HG02678 (cell line): ENCODE measurements around the gene KCTD1.

Experiments
- ATAC-seq: cut with Tn5 transposase; IDR thresholded peaks from one replicate; pipeline ENCODE4 v1.9.1; 2021; ENCODE audit warnings: mild to moderate bottlenecking, moderate library complexity; ENCODE audit not compliant: unreplicated experiment

KCTD1 gene

GRCh38 chr18:26548415-26549262 lies at the start of gene KCTD1:
KCTD1 (minus strand) TSS chr18:26548553; CDS start chr18:26548536, 17 bp downstream.
- peak; percentile 64 for ATAC-seq

DNA sequence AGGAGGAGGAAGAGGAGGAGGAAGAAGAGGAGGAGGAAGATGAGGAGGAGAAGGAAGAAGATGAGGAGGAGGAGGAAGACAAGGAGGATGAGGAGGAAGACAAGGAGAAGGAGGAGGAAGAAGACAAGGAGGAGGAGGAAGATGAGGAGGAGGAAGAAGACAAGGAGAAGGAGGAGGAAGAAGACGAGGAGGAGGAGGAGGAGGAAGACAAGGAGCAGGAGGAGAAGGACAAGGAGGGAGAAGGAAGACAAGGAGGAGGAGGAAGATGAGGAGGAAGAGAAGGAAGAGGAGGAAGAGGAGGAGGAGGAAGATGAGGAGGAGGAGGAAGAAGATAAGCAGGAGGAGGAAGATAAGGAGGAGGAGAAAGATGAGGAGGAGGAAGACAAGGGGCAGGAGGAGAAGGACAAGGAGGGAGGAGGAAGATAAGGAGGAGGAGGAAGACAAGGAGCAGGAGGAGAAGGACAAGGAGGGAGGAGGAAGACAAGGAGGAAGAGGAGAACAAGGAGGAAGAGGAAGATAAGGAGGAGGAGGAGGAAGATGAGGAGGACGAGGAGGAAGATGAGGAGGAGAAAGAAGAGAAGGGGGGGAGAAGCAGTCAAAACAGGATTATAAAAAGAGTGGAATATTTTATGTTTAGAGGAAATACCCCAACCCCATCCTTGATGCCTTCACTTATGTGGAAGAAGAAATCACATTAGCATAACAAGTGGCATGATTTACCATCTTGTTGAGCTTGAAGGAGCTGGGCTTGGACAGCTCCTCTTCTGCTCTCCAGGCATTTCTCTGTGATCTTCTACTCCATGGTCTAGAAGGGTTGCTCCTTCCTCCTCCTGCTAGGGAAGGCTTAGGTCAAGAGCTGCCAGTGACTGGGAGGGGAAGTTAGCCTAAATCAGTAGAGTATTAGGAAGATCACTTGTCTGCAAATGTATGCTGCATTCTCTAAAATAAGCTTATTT lies 45.3 kb upstream of the KCTD1 start:
- no peak for ATAC-seq

DNA sequence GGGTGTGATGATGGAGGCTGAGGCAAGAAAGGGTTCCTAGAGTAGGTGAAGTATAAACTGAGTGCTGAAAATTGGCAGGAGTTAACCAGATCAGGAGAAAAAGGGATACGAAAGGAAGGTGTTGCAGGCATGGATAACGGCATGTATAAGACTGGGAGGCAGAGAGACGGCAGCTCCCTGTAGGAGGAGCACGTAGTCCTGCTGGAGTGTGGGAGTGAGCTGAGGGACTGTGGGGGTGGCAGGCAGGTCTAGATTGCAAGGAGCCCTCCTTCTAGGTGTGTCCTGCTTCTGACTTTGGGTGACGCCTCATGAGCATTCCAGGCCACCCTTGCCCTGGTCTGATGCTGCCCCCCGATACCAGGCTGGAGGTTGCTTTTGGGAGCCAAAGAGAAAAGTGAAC lies 36.4 kb upstream of the KCTD1 start:
- ATAC-seq: no peak

DNA sequence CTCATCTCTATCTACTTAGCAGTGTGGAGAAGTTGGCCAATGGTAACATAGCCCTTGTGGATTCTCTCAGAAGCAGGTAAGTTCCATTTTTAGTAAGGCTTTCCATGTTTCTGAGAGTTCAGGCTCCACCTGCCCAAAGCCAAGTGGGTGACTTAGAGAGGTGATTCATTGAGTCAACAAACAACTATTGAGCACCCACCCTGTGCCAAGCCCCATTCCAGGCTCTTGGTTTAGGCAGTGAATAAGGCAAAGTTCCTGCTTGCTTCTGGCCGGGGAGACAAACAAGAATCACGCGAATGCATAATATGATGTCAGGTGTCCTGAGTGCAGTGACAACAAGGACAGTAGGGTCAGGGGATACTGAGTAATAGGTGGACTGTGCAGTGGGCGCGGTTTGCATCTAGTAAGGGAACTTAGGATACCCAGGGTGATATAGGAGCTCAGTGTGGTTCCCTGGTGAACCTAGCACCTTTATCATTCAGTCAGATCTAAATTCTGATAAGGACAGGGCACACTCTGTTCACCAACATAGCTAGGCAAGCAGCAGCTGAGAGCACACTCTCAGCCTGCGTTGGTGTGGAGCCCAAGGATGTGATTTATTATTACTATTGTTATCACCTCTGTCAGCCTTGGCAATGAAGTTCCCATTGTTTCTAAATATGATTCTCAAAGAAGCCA lies 31.7 kb upstream of the KCTD1 start:
- no peak for ATAC-seq

GRCh38 chr18:26575865-26576217 lies 27.5 kb upstream of the KCTD1 start:
- no peak for ATAC-seq

DNA sequence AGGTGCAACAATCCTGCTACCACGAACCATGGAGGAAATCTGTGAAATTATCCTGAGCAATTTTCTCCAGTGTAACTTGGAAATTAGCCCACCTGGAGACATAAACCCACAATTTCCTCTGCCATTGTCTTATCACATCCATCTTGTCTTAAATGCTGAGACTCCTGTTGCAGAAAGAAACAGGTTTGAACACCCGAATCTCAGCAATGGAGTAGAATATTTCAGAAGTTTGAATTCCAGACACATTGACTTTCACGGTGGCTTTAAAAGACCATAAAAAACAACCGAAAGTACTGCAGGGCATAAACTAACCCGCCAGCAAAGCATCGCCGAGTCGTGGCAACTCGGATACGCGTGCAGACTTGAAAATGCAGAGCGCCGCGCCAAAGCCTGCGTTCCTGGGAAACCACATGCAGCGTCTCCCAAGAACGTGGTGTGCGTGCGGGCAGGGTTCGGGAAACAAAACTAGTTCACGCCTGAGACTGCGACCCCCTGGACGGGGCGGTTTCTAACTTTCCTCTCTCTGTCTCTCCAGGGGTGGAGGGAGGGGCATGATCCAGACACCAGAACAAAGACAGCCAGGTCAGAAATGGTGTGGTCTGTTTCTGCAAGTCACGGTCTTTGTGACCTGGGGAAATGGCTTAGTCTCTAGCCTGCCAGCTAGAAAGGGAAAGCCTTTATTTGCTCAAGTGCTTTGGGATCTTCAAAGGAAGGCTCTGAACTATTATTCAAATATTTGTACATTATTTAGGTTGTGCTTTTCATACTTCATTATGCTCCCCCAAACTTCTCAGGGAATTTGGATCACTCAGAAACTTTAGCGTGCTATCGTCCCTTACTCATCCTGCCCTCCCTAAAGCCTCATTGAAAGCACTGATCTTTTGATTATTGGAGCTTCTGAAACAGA lies 26.9 kb upstream of the KCTD1 start:
- ATAC-seq: no peak

DNA sequence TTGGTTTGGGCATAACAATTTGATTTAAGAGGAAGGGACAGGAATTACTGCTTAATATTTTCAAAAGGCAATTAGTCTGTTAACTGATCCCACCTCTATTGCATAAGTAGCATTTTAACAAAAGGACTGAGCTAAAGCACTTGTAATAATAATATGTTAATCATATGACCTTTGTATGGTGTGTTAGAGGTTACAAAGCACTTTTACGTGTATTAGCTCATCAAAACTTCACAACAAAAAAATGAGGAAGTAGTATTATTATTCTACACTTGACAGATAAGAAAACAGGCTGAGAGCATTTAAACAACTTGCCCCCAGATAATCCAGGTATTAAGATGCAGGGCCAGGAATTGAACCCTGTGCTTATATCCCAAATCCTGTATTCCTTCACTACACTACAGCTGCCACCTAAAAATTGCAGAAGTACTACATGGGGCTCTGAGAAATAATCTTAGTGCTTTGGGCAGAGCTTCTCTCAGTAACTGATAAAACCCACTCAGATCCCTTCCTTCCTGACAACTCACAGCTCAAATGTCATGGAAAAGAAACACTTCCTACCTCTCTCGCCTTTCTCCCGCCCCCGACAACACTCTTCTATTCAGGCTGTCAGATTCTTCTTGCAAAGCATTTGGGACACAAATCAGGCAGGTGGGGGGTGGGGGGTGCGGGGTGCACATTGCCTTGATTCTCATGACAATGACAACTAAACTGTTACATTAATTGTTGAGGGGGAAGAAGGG lies 20.7 kb upstream of the KCTD1 start:
- ATAC-seq: no peak

DNA sequence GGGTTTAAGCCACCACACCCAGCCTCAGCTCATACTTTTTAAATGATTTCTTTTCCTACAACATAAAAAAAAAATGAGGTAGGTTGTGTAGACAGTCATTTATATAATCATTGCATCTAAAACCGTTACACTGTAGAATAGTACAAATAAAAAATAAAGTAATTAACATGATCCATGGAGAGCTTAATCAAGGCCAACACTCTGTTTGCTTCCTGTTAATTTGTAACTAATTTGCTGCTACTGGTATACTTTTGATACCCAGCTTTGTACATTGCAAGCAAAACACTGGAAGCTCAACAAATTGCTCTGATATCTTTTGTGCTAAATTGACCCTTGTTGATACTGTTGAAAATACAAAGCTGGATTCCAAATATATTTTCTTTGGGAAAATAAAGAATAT lies 20.2 kb upstream of the KCTD1 start:
- ATAC-seq: no peak

GRCh38 chr18:26566874-26567555 lies 18.7 kb upstream of the KCTD1 start:
- no peak for ATAC-seq

GRCh38 chr18:26565514-26565913 lies 17.2 kb upstream of the KCTD1 start:
- no peak for ATAC-seq

- ATAC-seq: no peak
Measured at GRCh38 chr18:26563024-26563423, 14.7 kb upstream of the KCTD1 start.

DNA sequence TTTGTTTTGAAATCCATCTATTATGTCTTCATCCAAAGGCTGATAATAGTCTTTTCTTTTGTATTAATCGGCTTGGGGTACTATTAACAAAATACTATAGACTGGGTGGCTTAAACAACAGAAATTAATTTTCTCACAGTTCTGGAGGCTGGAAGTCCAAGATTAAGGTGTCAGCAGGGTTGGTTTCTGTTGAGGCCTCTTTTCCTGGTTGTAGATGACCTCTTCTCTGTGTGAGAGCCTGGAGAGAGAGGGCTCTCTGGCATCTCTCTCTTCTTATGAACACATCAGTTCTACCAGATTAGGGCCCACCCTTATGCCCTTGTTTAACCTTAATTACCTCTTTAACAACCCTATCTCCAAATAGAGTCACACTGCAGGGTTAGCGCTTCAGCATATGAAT lies 14.2 kb upstream of the KCTD1 start:
- no peak for ATAC-seq

GRCh38 chr18:26561769-26562168 lies 13.4 kb upstream of the KCTD1 start:
- no peak for ATAC-seq

DNA sequence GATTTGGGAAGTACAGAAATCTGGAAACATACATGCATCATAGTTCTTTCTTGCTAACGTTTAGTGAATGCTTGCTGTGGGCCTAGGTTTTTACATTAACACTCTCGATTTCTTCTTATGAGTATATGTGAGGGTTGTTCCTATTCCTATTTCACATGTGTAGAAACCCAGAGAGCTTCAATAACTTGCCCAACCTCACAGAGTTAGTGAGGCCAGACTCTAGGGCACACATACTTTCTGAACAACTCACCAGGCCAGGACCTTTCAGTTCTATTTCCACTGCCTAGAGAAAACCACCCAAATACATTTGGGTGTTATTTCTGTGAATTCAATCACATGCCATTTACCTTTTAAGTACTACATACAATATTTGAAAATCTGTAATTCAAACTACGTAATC lies 8.2 kb upstream of the KCTD1 start:
- ATAC-seq: peak; percentile 81

DNA sequence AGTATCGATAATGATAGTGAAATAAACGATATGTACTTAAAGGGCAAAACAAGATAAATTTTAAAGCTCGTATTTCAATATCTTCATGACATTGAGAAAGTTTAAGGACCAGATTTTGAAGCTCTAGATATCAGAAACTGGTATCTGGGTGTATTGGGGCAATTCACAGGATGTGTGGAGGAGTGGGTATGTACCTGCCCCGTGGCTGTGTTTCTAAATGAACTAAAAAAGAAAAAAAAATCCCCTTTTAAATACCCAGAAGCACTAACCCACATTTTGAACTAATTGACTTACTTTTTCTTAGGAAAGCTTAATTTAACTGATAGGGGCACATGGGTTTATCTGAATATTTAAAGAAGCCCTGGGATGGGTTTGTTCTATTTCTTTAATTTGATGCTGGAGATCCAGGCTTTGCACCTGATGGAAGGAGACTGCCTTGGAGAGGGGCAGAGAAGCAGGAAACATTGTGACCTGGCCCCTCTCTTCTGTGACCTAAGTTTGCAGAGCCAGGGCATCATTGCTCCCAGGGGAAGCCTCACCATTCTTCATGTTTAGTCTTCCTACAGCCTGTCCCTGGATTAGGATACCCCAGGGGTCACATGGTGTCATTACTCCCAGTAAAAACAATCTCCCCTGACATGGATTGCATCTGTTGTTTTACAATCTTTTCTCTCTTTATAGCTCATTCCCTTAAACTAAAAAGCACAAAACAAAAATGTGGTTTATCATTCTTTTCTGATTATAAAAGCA lies 7.6 kb upstream of the KCTD1 start:
- no peak for ATAC-seq

GRCh38 chr18:26553943-26554342 lies 5.6 kb upstream of the KCTD1 start:
- ATAC-seq: no peak

DNA sequence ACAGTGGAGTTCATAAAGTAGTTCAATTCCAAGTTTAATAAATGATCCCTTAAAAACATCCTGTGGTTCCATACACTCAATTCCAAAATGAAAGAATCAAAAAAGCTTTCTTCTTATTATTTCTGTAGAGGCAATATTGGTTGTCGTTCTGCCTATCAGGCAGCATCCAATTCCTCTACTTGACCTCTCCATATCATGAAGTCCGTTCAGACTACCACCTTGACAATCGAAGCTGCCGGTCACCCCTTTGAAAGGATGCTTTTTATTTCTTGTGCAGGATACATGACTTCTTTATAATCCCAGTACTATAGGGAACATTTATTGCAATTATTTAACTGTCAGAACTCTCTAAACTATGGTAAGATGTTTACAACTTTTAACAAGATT lies 3.3 kb upstream of the KCTD1 start:
- no peak for ATAC-seq

GRCh38 chr18:26550998-26551694 lies 2.8 kb upstream of the KCTD1 start:
- ATAC-seq: no peak
